GM13977 (cell line): Measurements from ENCODE around the gene ZNF219.
"Not testable (repeated sequence)": the region's sequence is repeated elsewhere in the genome, so short reads cannot be mapped to it uniquely, and the experiment has no call there.

ENCODE experiments used
- DNase-seq: peaks from one replicate; pipeline ENCODE4 v3.0.0; 2012; ENCODE audit warnings: low spot score
- CTCF ChIP-seq: IDR thresholded peaks from 2 replicates; pipeline ENCODE4 v1.5.1; 2012; ENCODE audit warnings: mild to moderate bottlenecking, control low read depth; ENCODE audit not compliant: insufficient read depth; ENCODE audit errors: extremely low read depth, missing control alignments
- in situ Hi-C: fragments of 300-500 bp; cut with MboI; formaldehyde crosslinking; loops from one replicate; pipeline ENCODE4 v1.12.0; 2022; ENCODE audit warnings: low sequenced_read_pairs, low pct_unique_long_range_greater_than_20kb, mixed read lengths, inconsistent platforms; ENCODE audit not compliant: unreplicated experiment

Gene ZNF219

GRCh38 chr14:21043387-21043973 lies 55.0 kb downstream of the ZNF219 start:
- no peak for DNase-seq
- in situ Hi-C loops, result no loop called here
- TF ChIP-seq CTCF, result no peak

- TF ChIP-seq CTCF, result no peak
- no peak for DNase-seq
These were observed 55.5 kb downstream of the ZNF219 start for GRCh38 chr14:21042918-21043317.

GRCh38 chr14:21041676-21042433 lies 56.6 kb downstream of the ZNF219 start, which contains the start of gene RNASE7:
TSS of gene RNASE7 (plus strand) at chr14:21042362. CDS start at chr14:21042993, 631 bp downstream.
- TF ChIP-seq CTCF, result no peak
- in situ Hi-C loops, result no loop called here

More at GRCh38 chr14:21042918-21043317, 55.5 kb downstream of the ZNF219 start:
- in situ Hi-C loops, result no loop called here

GRCh38 chr14:21040941-21041340 lies 57.5 kb downstream of the ZNF219 start:
- in situ Hi-C loops, DNase-seq: not testable (repeated sequence)

More at GRCh38 chr14:21041676-21042433, 56.6 kb downstream of the ZNF219 start, which contains the start of gene RNASE7:
- DNase-seq, result no peak

- TF ChIP-seq CTCF, result no peak
These were observed 58.0 kb downstream of the ZNF219 start for GRCh38 chr14:21040370-21040925.

More at GRCh38 chr14:21040370-21040925, 58.0 kb downstream of the ZNF219 start:
- no peak for DNase-seq
- in situ Hi-C loops, result no loop called here
